AG10803 (cell line): Measurements from ENCODE around the gene KCNV2.

ENCODE experiments used
- DNase-seq: peaks from one replicate; pipeline ENCODE4 v3.0.0; 2010; ENCODE audit warnings: low read depth
- H3K4me3 ChIP-seq: 2 replicates; pipeline ENCODE4 v1.5.1; 2011; ENCODE audit warnings: mild to moderate bottlenecking, low read length, control low read depth
- CTCF ChIP-seq: conservative IDR thresholded peaks from 2 replicates; pipeline ENCODE4 v1.5.1; 2011; ENCODE audit warnings: mild to moderate bottlenecking, low read length, control low read depth, inconsistent platforms

KCNV2 gene

DNA sequence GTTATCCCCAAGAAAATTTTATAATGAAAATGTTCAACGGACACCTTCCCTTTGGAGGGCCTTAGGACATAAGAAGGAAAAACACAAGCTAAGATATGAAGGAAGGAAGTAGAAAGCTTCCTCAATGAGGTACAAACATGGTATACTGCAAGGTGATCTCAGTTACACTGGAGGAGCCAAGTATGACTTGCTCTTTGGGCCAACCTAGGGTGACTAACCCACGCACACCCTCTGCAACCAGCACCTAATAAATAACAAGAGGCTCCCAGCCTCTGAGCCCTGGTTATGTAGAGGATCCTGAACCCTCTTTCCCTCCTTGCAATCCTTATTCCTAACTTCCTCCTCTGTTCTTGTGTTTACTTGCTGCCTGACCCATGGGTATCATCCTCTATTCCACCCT lies 38.3 kb upstream of the KCNV2 start:
- no peak overlapping the region for H3K4me3 ChIP-seq
- no peak for DNase-seq

DNA sequence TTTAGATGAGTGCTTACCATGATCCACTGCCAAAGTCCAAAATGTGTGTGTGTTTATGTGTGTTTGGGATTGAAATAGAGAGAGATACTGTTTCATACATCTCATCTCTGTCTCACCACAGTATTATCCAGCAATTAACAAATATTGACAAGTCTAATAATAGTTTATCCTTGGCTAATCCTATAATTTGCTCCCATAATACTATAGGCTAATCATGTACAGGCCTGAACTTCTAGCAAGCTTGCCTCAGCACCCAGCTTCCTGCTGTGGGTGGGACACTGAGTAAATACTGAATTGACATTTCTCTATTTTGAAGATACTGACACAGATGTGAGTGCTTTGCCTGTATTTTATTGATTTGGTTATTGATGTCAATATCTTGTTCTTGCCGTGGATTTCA lies 35.3 kb upstream of the KCNV2 start:
- no peak for DNase-seq
- H3K4me3 ChIP-seq: no peak overlapping the region
- TF ChIP-seq CTCF: no peak

More for the DNA sequence above, 38.3 kb upstream of the KCNV2 start:
- no peak for TF ChIP-seq CTCF

- H3K4me3 ChIP-seq: no peak overlapping the region
- no peak for DNase-seq
- TF ChIP-seq CTCF: no peak
Measured at GRCh38 chr9:2686911-2687310, 30.4 kb upstream of the KCNV2 start.

- TF ChIP-seq CTCF: no peak
- DNase-seq: no peak
- no peak overlapping the region for H3K4me3 ChIP-seq
Measured at GRCh38 chr9:2688636-2689035, 28.7 kb upstream of the KCNV2 start.

DNA sequence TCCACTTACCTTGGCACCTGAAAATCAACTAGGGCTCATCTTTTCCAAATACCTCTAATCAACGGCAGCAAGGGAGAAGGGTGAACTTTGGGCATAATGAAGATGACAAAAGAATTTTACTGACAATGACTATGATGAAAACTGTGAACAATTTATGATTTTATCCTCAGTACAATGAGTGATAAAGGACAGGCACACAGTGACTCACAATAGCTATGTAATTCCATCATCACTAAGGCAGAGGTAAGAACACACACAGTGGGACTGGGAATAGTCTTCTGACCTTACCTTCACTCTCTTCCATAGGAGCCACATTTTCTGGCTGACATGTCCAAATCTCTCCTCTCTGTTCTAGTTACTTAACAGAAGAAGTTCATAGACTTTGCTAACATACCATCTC lies 26.1 kb upstream of the KCNV2 start:
- TF ChIP-seq CTCF: no peak
- no peak overlapping the region for H3K4me3 ChIP-seq
- DNase-seq: no peak

- H3K4me3 ChIP-seq: no peak overlapping the region
- TF ChIP-seq CTCF: no peak
- peak; percentile 11 for DNase-seq
Measured at GRCh38 chr9:2691626-2692025, 25.7 kb upstream of the KCNV2 start.

DNA sequence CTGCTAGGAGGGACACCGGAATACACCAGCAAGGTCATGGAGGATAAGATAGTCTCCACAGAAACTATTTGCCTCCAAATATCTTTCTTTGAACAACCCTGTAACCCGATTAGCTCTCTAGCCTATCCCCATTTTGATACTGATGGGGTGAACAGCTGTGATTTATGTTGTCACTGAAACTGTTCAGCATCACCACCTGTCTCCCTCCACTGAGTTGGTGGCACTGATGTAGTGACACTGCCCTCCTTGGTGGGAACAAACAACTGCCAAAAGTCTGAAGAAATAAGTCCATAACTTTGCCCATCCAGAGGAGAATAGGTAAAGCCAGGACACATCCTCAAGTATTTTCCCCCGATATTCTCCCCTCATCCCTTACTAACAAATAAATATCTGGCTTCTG lies 24.3 kb upstream of the KCNV2 start:
- no peak for TF ChIP-seq CTCF
- DNase-seq: no peak
- no peak overlapping the region for H3K4me3 ChIP-seq
